Lung (tissue), 12 donors: ENCODE data around the gene AQP6. TPM values are rescaled to one million over a fixed set of nuclear protein-coding genes. Genes with fewer than 3 reads are reported as not detected.

Source experiments
- ATAC-seq: fragments of 200-7000 bp; cut with Tn5 transposase; one replicate; pipeline ENCODE4 v1.9.1; 2020; ENCODE audit warnings: moderate number of reproducible peaks; ENCODE audit not compliant: insufficient read depth, low FRiP score
- DNase-seq, 3 donors: peaks; one replicate each; pipeline ENCODE4 v3.0.0-alpha.2; 2013 to 2017
- H3K27ac ChIP-seq, 2 donors: one replicate each; pipeline ENCODE4 v1.5.1; 2013; ENCODE audit warnings: mild to moderate bottlenecking in 2 of 2, moderate library complexity in 2 of 2, control low read depth in 1 of 2, inconsistent platforms in 1 of 2, low read depth in 1 of 2, low read length in 1 of 2
- H3K27me3 ChIP-seq, 3 donors: one replicate each; pipeline ENCODE4 v1.5.1; 2013; ENCODE audit warnings: low read length in 2 of 3; ENCODE audit not compliant: control insufficient read depth in 3 of 3, insufficient read depth in 3 of 3
- H3K36me3 ChIP-seq, 4 donors: one replicate each; pipeline ENCODE4 v1.5.1; 2013; ENCODE audit warnings: low read length in 4 of 4, mild to moderate bottlenecking in 1 of 4, moderate library complexity in 1 of 4; ENCODE audit not compliant: control insufficient read depth in 4 of 4, insufficient read depth in 4 of 4
- H3K4me1 ChIP-seq, 5 donors: one replicate each; pipeline ENCODE4 v1.5.1; 2013; ENCODE audit warnings: low read length in 5 of 5, mild to moderate bottlenecking in 2 of 5, moderate library complexity in 1 of 5; ENCODE audit not compliant: control insufficient read depth in 5 of 5, insufficient read depth in 5 of 5
- H3K4me3 ChIP-seq: one replicate; pipeline ENCODE4 v1.5.1; 2013; ENCODE audit warnings: mild to moderate bottlenecking, control low read depth, moderate library complexity
- H3K9ac ChIP-seq, 2 donors: one replicate each; pipeline ENCODE4 v1.5.1; 2013; ENCODE audit warnings: low read length in 2 of 2, control low read depth in 1 of 2; ENCODE audit not compliant: insufficient read depth in 1 of 2
- H3K9me3 ChIP-seq, 4 donors: one replicate each; pipeline ENCODE4 v1.5.1; 2013; ENCODE audit warnings: low read length in 3 of 4, mild to moderate bottlenecking in 1 of 4, moderate library complexity in 1 of 4; ENCODE audit not compliant: control insufficient read depth in 4 of 4, insufficient read depth in 3 of 4
- WGBS, 2 donors: extraction: QIAGEN DNeasy Blood & Tissue Kit; methylation state at CpG; one replicate each; pipeline ENCODE4 v1.1.7; 2013; 5-methylcytosine and 5-hydroxymethylcytosine counted together
- polyA plus RNA-seq, 2 donors: library from polyadenylated mRNA; stranded (reverse); fragments of 200-250 nt; gene quantifications; one replicate each; pipeline ENCODE4 v1.2.1, GENCODE V29; 2013
- total RNA-seq, 2 donors: library from RNA; depleted of rRNA in 1 of 2; stranded (reverse); fragments of >200 nt in 1 of 2; gene quantifications; one replicate each; pipeline ENCODE4 v1.2.1, GENCODE V29; 2014 to 2021
- TF ChIP-seq, protein P1 (sequence below): IDR thresholded peaks from 2 replicates; pipeline ENCODE4 v1.5.1; 2012; ENCODE audit warnings: mild to moderate bottlenecking; ENCODE audit errors: control extremely low read depth, extremely low read depth
- donor health status: control.
- donor health status: control.
- donor health status: Bipolar disorder and iron deficiency.
- donor health status: healthy.
- donor health status: DM: yes; HTN: yes; CAD: no.

AQP6 gene
- total and polyA plus RNA-seq, 4 donors = 0.03 to 0.40 (median 0.19) TPM

DNA sequence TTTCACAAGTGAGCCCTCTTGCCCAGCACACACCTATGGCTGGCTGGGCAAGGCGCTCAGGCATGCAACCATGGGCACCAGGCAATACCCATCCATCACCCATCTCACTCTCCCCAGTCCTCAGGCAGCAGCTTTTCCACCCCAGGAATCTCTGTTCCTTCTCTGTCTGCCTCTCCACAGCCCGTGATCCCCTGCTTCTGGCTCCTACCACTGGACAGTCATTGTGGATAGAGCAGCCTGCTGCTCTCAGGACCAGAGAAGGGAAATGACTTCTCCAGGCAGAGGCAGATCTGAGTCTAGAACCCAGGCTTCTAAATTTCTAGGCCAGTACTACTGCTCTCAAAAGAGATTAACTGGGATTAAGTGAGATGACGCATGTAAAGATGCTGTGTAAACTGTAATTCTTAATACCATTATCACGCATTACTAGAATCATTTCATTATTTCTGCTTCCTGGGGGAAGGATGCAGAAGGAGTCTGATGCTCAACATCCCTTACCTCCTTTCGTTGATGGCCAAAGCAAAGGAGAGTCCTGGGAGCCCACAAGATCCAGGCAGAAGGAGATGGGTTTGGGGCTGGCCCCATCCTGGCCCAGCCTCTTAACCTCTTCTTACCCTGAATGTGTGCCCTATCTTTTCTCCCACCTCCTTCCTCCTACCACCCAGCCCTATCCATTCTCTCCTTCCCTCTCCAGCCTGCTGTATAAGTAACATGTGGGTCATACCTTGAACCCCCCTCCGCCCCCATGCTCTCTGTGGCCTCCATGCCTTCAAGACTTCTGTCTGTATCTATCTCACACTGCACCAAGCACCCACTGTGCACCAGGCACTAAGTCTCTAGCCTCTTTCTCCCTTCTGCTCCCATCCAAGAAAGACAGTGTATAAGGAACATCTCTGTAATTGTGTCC, 15.8 kb upstream of the AQP6 start:
- DNase-seq = no peak
- H3K9me3 ChIP-seq = peaks cover 0 to 2% (median 0%) of the 10 kb centered on the region in 4 donors
- H3K27me3 ChIP-seq = peaks cover 0 to 50% (median 32%) of the 10 kb centered on the region in 3 donors
- H3K4me1 ChIP-seq = peaks cover 0 to 21% (median 9%) of the 10 kb centered on the region in 5 donors
- H3K36me3 ChIP-seq = no peaks in the 10 kb centered on the region
- H3K27ac ChIP-seq = no peak overlapping the region
- ATAC-seq = no peak
- no peak overlapping the region for H3K9ac ChIP-seq
- no peak overlapping the region for H3K4me3 ChIP-seq
- TF ChIP-seq, protein P1, sequence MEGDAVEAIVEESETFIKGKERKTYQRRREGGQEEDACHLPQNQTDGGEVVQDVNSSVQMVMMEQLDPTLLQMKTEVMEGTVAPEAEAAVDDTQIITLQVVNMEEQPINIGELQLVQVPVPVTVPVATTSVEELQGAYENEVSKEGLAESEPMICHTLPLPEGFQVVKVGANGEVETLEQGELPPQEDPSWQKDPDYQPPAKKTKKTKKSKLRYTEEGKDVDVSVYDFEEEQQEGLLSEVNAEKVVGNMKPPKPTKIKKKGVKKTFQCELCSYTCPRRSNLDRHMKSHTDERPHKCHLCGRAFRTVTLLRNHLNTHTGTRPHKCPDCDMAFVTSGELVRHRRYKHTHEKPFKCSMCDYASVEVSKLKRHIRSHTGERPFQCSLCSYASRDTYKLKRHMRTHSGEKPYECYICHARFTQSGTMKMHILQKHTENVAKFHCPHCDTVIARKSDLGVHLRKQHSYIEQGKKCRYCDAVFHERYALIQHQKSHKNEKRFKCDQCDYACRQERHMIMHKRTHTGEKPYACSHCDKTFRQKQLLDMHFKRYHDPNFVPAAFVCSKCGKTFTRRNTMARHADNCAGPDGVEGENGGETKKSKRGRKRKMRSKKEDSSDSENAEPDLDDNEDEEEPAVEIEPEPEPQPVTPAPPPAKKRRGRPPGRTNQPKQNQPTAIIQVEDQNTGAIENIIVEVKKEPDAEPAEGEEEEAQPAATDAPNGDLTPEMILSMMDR = no peak
- 86% methylated on average over 6 of the region's 6 CpGs for WGBS, 2 donors

DNA sequence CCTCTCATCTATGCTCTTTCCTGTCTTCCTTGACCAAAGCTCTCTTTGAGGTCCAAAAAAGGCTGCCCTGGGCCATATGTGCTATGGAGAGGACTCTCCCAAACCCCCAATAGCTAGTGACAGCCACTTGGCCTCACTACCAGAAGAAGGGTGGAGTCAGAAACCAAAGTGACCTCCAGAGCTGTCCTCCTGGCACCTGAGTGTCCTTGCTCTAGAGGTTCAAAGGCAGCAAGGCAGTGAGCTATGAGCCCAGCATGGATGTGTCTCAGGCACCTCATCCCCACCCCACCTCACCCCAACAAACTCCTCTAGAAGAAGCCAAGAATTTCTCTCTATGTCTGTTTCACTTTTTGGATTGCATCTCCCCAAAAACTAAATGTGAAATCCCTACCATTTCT, 15.2 kb upstream of the AQP6 start:
- Histone ChIP-seq H3K27me3 (peaks cover 0 to 50% (median 33%) of the 10 kb centered on the region in 3 donors), H3K4me1 (peaks cover 0 to 21% (median 9%) of the 10 kb centered on the region in 5 donors), H3K9ac (no peak overlapping the region), H3K36me3 (no peaks in the 10 kb centered on the region), H3K4me3 (no peak overlapping the region), H3K27ac (no peak overlapping the region), H3K9me3 (peaks cover 0 to 2% (median 0%) of the 10 kb centered on the region in 4 donors)
- ATAC-seq = no peak
- no peak for DNase-seq
- TF ChIP-seq, protein P1 = no peak

DNA sequence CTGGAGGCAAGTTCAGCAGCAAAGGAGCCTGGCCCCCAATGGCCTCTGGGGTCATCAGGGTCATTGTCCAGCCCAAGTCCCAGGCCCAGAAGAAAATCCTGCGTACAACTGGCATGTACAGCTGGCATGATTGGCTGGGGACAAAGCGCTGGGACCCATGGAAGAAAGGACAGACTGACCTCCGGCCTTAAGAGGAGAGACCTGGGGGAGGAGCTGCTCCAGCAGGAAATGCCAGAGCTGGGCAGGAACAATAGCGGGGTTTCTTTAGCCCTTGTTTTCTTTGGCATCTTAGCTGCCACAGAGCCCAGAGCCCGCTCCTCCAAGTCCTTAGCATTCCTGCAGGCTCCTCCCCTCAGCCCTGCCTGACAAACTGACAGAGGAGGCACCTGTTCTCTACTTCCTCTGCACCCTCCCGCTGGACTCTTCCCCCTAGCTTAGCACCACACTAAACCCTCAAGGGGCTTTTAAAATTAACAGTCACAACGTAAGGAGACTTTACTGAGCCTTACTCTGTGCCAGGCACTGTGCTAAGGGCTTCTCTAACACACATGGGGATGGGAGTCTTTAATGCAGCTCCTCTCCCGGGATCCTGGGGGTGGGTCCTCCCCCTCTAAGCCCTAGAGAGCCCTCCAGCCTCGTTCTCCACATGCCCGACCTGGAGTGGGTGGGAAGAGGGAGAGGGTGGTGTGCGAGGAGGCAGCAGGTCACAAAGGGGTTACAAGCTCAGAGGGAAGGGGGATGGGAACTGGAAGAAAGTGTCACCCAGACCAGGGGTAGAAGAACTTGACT, 12.9 kb upstream of the AQP6 start:
- Histone ChIP-seq H3K27ac (peak overlapping the region in 1 of 2 donors; percentile 61), H3K36me3 (no peaks in the 10 kb centered on the region), H3K4me3 (no peak overlapping the region), H3K9me3 (peaks cover 0 to 2% (median 0%) of the 10 kb centered on the region in 4 donors), H3K9ac (no peak overlapping the region), H3K4me1 (peaks cover 0 to 21% (median 5%) of the 10 kb centered on the region in 5 donors), H3K27me3 (peaks cover 0 to 42% (median 32%) of the 10 kb centered on the region in 3 donors)
- DNase-seq = peak; percentile 56 to 74 (median 63)
- TF ChIP-seq, protein P1 = no peak
- ATAC-seq = peak; percentile 31
- 16 to 23% methylated on average over 11 of the region's 11 CpGs for WGBS, 2 donors
